Stimulated activated naive B cell treated with anti-CD40 and anti-IgM and Interleukin-4, amounts not matched to agents 10 μg/mL and 1 μg/mL and 100 μg/mL, for 72 hours (primary cell): Measurements from ENCODE around the gene RRP8.

Source experiments
- ATAC-seq, 2 donors: fragments of 150-1000 bp; cut with Tn5 transposase; replicated peaks; 2 replicates each; pipeline ENCODE4 v1.10.0; 2021; ENCODE audit warnings: moderate library complexity in 1 of 2
- DNase-seq: peaks from one replicate; pipeline ENCODE4 v3.0.0; 2021
- H3K27ac Mint-ChIP-seq: one replicate; pipeline ENCODE4 v1.8.0; 2022; ENCODE audit warnings: mild to moderate bottlenecking, mixed read lengths
- H3K27me3 Mint-ChIP-seq, 2 donors: one replicate each; pipeline ENCODE4 v1.8.0; 2022; ENCODE audit warnings: mixed read lengths in 2 of 2
- H3K36me3 Mint-ChIP-seq, 2 donors: one replicate each; pipeline ENCODE4 v1.8.0; 2022; ENCODE audit warnings: mixed read lengths in 2 of 2, mild to moderate bottlenecking in 1 of 2
- H3K4me1 Mint-ChIP-seq, 2 donors: one replicate each; pipeline ENCODE4 v1.8.0; 2022; ENCODE audit warnings: mixed read lengths in 2 of 2, mild to moderate bottlenecking in 1 of 2
- H3K4me3 Mint-ChIP-seq, 2 donors: one replicate each; pipeline ENCODE4 v1.8.0; 2022; ENCODE audit warnings: mild to moderate bottlenecking in 2 of 2, mixed read lengths in 2 of 2, moderate library complexity in 1 of 2
- H3K9me3 Mint-ChIP-seq, 2 donors: one replicate each; pipeline ENCODE4 v1.8.0; 2022; ENCODE audit warnings: mixed read lengths in 2 of 2, mild to moderate bottlenecking in 1 of 2

The RRP8 gene

DNA sequence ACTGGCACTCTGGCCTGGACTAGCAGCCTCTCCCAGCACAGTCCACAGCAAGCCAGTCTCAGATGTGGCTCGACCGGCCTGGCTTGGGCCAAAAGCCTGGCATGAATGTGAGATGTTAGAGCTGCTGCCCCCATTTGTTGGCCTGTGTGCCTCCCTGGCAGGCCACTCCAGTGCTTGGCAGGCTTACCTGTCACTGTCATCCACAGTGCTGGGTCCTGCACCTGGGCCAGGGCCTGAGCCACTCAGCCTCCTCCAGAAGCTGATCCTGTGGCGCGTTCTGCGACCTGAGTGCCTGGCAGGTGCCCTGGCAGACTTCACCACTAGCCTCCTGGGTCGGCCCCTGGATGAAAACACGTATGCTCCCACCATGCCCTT is 36.1 kb downstream of the RRP8 start:
- peaks cover 0 to 5% of the 10 kb centered on the region in 2 donors for H3K4me1 Mint-ChIP-seq
- no peaks in the 10 kb centered on the region for H3K27me3 Mint-ChIP-seq
- no peak overlapping the region for H3K4me3 Mint-ChIP-seq
- no peaks in the 10 kb centered on the region for H3K9me3 Mint-ChIP-seq
- DNase-seq: no peak
- no peak overlapping the region for H3K27ac Mint-ChIP-seq
- peaks cover 33 to 37% of the 10 kb centered on the region in 2 donors for H3K36me3 Mint-ChIP-seq
- ATAC-seq: no peak

DNA sequence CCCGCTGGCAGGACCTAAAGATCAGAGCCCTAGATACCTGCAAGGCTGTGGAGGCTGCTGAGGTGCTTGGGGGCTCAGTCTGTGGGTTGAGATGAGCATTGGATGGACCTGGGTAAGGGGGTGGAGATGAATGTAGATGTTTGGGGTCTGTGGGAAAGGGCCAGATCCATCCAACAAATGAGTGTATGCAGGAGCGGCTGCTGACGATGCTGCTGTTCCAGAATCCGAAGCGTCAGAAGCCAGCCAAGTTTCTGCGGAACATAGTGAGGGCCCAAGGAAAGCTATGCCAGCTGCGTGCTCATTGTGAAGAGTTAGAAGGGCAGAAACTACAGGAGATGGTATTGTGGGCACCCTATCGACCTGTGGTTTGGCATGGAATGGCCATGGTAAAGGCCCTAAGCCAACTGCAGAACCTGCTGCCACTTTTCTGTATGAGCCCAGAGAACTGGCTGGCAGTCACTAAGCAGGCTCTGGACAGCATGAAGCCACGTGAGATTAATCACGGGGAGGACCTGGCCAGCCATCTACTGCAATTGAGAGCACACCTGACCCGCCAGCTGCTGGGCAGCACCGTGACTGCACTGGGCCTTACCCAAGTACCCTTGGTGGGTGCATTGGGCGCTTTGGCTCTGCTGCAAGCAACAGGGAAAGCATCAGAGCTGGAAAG is 36.6 kb downstream of the RRP8 start:
- ATAC-seq: no peak
- H3K36me3 Mint-ChIP-seq: peaks cover 33 to 39% of the 10 kb centered on the region in 2 donors
- no peak overlapping the region for H3K27ac Mint-ChIP-seq
- H3K9me3 Mint-ChIP-seq: no peaks in the 10 kb centered on the region
- H3K4me3 Mint-ChIP-seq: no peak overlapping the region
- no peaks in the 10 kb centered on the region for H3K27me3 Mint-ChIP-seq
- no peak for DNase-seq
- peaks cover 3 to 5% of the 10 kb centered on the region in 2 donors for H3K4me1 Mint-ChIP-seq

DNA sequence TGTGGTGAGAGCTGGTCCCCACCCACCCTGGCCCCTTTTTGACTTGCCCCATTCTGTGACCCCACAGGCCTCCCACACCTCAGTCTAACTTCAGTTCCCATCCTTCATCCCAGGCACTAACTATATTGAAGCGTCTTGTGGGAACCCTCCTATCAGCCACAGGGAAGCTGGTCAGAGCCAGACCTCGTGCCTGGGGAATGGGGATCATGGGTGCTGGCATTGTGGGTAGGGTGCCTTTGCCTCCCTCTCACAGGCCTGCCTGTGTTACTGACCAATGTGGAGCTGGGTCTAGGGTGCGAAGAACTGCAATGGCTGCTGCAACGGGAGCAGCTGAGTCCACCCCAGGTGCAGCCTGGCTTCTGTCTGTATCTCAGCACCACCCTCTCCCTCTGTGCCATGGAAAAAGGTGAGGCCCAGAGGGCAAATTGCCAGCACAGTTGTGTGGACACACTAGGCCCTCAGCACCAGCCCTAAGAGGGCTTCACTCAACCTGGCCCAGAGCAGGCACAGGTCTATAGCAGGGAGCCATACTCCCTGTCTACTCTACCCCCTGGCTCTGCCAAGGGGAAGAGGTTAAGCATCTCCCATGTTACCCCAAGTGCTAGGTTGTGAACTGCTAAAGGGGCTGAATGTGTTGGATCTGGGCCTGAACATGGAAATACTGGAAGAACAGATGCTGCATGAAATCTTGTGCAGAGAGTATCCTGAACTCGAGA is 37.3 kb downstream of the RRP8 start:
- no peak overlapping the region for H3K4me3 Mint-ChIP-seq
- no peak overlapping the region for H3K27ac Mint-ChIP-seq
- H3K36me3 Mint-ChIP-seq: peaks cover 30 to 36% of the 10 kb centered on the region in 2 donors
- DNase-seq (no peak), ATAC-seq (no peak)
- H3K27me3 Mint-ChIP-seq: no peaks in the 10 kb centered on the region
- no peaks in the 10 kb centered on the region for H3K9me3 Mint-ChIP-seq
- H3K4me1 Mint-ChIP-seq: peaks cover 6 to 7% of the 10 kb centered on the region in 2 donors

DNA sequence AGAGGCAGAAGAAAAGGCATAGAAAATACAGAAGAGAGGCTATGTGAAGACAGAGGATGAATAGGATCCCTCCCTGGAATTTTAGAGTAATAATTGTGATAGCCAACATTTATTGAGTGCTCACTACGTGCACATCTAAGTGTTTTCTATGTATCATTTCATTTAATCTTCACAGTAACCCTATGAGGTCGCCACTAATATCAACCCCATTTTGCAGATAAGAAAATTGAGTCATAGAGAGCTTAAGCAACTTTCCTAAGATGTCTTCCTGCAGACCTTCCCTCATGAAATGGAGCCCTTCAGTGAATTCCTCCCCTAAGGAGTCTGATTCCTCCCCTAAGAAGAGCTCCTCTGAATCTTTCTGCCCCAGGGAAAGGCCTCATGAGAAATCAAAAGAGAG is 38.1 kb downstream of the RRP8 start:
- ATAC-seq (no peak), DNase-seq (no peak)
- Mint-ChIP-seq H3K4me1 (peaks cover 6 to 7% of the 10 kb centered on the region in 2 donors), H3K9me3 (no peaks in the 10 kb centered on the region), H3K4me3 (no peak overlapping the region), H3K27me3 (no peaks in the 10 kb centered on the region), H3K27ac (no peak overlapping the region), H3K36me3 (peaks cover 28 to 35% of the 10 kb centered on the region in 2 donors)

DNA sequence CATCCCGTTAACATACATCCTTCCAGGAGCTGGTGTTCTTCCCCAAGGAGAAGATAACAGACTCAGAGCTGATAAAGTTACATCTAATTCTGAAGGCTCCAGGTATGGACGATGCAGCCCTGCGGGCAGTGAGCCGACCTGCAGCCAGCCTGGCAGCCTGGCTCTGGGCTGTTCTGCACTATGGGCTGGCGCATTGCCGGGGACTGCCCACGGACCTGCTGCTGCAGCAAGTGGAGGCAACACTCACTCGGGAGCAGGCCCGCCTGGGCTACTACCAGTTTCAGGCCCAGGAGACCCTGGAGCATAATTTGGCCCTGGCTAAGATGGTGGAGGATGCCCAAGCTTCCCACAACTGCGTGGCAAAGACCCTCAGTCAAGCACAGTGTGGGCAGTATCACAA is 39.7 kb downstream of the RRP8 start:
- ATAC-seq (no peak), DNase-seq (no peak)
- H3K27ac Mint-ChIP-seq: no peak overlapping the region
- H3K9me3 Mint-ChIP-seq: no peaks in the 10 kb centered on the region
- peaks cover 29 to 31% of the 10 kb centered on the region in 2 donors for H3K36me3 Mint-ChIP-seq
- peaks cover 6% of the 10 kb centered on the region in 2 donors for H3K4me1 Mint-ChIP-seq
- no peak overlapping the region for H3K4me3 Mint-ChIP-seq
- H3K27me3 Mint-ChIP-seq: no peaks in the 10 kb centered on the region

DNA sequence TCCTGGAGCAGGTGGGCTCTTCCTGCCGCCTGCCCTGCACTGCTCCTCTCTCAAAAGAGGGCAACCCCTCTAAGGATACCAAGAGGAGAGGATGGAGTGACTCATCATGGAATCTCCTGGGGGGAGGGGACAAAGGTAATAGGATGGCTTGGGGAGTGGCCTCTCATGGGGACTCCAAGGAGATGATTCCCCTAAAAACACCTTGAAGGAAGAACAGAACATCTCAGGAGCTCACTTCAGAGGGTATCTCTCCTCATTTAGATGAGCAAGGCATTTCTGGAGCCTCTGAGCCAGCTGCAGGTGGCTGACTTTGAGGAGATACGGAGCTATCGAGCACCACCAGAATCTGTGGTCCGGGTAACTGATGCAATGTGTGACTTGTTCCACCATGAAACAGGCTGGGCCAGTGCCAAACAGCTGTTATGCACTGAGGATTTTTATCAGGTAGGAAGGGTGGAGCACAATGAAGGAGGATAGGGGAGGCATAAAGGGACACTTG is 40.2 kb downstream of the RRP8 start:
- Mint-ChIP-seq H3K4me3 (no peak overlapping the region), H3K9me3 (no peaks in the 10 kb centered on the region), H3K4me1 (peaks cover 4 to 6% of the 10 kb centered on the region in 2 donors), H3K27ac (no peak overlapping the region), H3K36me3 (peaks cover 28 to 30% of the 10 kb centered on the region in 2 donors), H3K27me3 (no peaks in the 10 kb centered on the region)
- DNase-seq (no peak), ATAC-seq (no peak)

DNA sequence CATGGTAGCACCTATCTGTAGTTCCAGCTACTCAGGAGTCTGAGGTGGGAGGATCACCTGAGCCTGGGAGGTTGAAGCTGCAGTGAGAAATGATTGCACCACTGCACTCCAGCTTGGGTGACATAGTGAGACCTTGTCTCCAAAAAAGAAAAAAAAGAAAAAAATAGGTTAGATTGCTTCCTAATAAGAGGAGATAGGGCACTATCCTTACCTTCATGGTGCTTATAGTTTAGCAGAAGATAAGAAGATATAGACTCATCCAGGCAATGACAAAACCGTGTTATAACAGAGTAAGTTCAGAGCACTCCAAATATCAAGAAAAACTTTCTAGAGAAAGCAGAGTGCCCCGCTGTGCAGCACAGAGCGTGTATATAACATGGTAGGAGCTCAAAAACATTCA is 42.1 kb downstream of the RRP8 start:
- no peak for DNase-seq
- Mint-ChIP-seq H3K27me3 (no peaks in the 10 kb centered on the region), H3K27ac (no peak overlapping the region), H3K36me3 (peaks cover 31 to 36% of the 10 kb centered on the region in 2 donors), H3K4me1 (peaks cover 4 to 6% of the 10 kb centered on the region in 2 donors), H3K4me3 (no peak overlapping the region), H3K9me3 (no peaks in the 10 kb centered on the region)
- no peak for ATAC-seq

DNA sequence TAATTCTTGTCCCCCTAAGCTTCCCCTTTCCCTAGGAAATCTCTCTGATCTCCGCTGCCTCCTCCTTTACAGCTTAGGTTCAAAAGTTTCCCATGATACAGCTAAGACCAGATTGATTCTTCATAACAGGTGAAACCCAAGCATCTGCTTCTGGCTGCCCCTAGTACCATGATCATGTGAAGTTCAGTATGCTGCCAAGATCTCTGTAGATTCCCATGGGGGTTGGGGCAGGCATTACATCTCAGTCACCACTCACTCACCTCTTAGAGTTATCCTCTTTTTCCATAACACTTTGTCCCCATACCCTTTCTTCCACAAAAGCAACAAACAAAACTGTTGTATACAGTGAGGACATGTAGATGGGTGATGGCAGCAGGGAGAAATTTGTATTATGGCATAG is 44.0 kb downstream of the RRP8 start:
- H3K27ac Mint-ChIP-seq: no peak overlapping the region
- peaks cover 2 to 6% of the 10 kb centered on the region in 2 donors for H3K4me1 Mint-ChIP-seq
- H3K27me3 Mint-ChIP-seq: no peaks in the 10 kb centered on the region
- no peak for ATAC-seq
- H3K4me3 Mint-ChIP-seq: no peak overlapping the region
- DNase-seq: no peak
- H3K9me3 Mint-ChIP-seq: no peaks in the 10 kb centered on the region
- peaks cover 25 to 33% of the 10 kb centered on the region in 2 donors for H3K36me3 Mint-ChIP-seq

DNA sequence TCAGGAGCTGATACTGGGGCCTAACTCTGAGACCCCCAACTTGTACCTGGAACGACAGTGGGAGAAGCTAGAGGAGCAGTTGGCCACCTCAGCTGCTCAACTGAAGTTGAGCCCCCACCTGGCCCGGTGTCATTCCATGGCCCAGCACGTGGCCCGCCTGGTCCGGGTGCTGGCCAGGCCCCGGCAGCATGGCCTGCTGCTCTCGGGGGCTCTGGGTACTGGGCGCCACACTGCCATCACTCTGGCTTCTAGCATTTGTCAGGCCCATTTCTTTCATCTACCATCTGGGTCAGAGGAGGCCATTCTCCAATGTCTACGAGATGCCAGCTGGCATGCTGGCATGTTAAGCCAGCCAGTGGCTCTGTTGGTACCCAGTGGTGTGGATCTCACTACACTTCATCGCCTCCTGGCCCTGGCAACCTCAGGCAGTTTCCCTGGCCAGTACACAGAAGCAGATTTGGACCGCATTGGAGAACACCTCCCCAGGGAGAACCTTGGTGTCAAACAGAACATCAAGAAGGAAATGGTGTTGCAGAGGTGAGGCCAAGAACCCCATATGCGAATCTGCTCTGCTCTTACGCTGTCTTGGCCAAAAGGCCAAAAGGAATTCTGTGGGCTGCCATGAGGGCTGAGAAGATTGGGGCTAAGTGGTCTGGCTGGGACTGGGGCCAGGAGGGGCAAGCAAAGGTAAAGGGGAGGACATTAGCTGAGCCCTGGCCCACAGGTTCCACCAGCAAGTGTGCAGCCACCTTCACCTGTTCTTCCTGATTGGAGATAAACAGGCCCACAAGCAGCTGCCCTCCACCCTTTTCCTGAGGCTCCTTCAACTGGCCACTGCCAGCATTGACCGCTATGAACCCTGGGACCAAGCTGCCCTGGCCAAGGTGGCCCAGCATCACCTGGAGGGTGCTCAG is 45.4 kb downstream of the RRP8 start:
- H3K27ac Mint-ChIP-seq: no peak overlapping the region
- ATAC-seq (no peak), DNase-seq (no peak)
- H3K4me1 Mint-ChIP-seq: peaks cover 2 to 6% of the 10 kb centered on the region in 2 donors
- H3K36me3 Mint-ChIP-seq: peaks cover 22 to 32% of the 10 kb centered on the region in 2 donors
- H3K4me3 Mint-ChIP-seq: no peak overlapping the region
- no peaks in the 10 kb centered on the region for H3K27me3 Mint-ChIP-seq
- no peaks in the 10 kb centered on the region for H3K9me3 Mint-ChIP-seq

DNA sequence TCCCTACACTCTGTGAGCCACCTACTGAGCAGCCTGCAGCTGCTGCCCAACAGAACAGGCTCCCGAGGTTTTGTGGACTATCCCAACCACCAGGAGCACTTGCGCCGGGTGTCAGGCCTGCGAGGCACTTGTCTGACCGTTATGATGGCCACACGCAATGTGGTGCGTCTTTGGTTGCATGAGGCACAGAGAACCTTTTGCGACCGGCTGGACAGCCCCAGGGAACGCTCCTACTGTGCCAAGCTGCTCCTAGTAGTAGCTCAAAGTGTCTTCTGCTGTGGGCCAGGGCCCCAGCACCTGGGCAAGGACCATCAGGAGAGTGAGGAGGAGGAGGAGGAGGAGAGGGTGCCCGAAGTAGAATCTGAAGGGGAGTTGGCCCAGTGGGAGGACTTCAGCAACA is 46.4 kb downstream of the RRP8 start:
- no peaks in the 10 kb centered on the region for H3K9me3 Mint-ChIP-seq
- H3K27ac Mint-ChIP-seq: no peak overlapping the region
- DNase-seq (no peak), ATAC-seq (no peak)
- peaks cover 22 to 25% of the 10 kb centered on the region in 2 donors for H3K36me3 Mint-ChIP-seq
- no peaks in the 10 kb centered on the region for H3K27me3 Mint-ChIP-seq
- no peak overlapping the region for H3K4me3 Mint-ChIP-seq
- H3K4me1 Mint-ChIP-seq: peaks cover 2 to 6% of the 10 kb centered on the region in 2 donors

DNA sequence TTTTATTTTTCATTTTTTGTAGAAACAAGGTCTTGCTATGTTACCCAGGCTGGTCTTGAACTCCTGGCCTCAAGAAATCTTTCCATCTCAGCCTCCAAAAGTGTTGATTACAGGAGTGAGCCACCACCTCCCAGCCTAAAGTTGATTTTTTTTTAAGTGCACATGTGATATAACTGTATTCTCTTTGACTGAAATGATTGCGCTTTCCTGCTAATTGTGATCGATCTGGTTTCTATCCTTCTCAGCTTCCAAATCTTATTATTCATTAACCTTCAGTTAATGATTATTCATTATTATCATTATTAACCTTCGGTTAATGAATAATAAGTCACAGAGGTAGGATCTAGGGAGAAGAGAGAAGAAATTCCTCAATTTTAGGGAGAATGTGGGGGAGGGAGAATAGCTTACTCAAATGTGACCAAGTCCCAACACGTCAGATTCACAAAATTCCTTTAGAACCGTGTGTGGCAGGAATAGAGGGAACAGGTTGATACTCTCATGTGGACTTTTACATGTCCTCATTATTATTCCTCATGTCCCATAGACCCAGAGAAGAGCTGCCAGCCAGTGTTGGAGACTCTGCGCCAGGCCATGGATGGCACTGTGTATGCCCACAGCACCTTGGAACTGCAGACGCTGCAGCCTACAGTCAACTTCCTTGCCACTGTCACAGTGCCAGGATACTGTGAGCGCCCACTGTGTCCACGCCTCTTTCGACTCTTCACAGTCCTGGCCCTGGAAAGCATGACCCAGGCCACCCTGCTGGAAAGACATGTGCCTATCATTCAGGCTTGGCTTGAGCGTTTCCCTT is 47.1 kb downstream of the RRP8 start:
- H3K27ac Mint-ChIP-seq: peak overlapping the region; percentile 74
- no peak overlapping the region for H3K4me3 Mint-ChIP-seq
- ATAC-seq (no peak), DNase-seq (no peak)
- H3K36me3 Mint-ChIP-seq: peaks cover 16 to 19% of the 10 kb centered on the region in 2 donors
- no peaks in the 10 kb centered on the region for H3K9me3 Mint-ChIP-seq
- no peaks in the 10 kb centered on the region for H3K27me3 Mint-ChIP-seq
- H3K4me1 Mint-ChIP-seq: no peaks in the 10 kb centered on the region

DNA sequence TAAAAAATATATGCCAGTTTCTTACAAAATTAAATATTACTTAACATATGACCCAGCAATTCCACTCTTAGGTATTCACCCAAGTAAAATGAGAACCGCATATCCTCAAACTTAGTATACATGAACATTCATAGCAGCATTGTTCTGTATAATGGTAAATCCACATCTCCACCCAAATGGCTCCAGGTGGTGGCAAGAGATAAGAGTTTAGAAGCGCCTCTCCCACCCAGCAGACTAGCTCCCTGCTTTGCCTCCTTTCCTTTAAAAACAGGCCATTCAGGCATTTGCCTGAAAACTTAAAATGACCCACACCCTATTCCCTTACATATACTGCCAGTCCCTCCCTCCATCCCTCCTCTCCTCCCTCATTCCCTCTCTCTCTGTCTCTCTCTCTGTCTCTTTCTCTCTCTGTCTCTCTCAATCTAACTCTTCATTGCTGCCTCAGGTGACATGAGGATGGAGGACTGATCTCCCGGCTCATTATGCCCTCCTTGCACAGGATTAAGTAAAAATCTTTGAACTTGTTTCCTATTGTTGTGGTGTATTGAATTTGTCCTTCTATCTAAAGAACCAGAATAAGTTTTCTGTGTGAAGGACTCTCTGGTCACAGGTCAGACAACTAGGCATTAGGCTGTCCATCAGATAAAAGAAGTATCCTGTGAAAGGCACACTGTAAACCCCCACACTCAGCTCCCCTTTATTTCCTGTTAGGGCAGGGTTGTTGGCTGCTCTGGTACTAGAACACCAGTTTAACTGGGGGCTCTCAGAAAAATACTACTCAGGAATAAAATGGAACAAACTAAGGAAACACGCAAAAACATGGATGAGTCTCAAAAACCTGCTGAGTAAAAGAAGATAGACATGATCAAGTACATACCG is 48.3 kb downstream of the RRP8 start:
- Mint-ChIP-seq H3K27ac (no peak overlapping the region), H3K27me3 (no peaks in the 10 kb centered on the region)

DNA sequence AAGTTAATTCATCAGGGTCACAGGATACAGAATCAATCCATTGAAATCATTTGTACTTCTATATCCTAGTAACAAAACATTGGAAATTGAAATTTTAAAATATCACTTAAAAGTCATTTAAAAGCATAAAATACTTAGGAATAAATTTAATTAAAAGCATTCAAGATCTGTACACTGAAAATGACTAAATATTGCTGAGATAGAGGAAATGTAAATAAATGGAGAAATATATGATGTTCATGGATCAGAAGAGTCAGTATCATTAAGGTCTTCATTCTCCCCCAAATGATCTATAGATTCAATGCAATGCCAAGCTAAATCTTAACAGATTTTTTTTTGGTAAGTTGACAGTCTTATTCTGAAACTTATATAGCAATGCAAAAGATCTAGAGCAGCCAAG is 49.8 kb downstream of the RRP8 start:
- Mint-ChIP-seq H3K4me1 (no peaks in the 10 kb centered on the region), H3K36me3 (peaks cover 10 to 13% of the 10 kb centered on the region in 2 donors), H3K4me3 (no peak overlapping the region), H3K9me3 (no peaks in the 10 kb centered on the region), H3K27ac (no peak overlapping the region), H3K27me3 (no peaks in the 10 kb centered on the region)
- DNase-seq (no peak), ATAC-seq (no peak)

More for the DNA sequence above, 48.3 kb downstream of the RRP8 start:
- no peaks in the 10 kb centered on the region for H3K9me3 Mint-ChIP-seq
- no peaks in the 10 kb centered on the region for H3K4me1 Mint-ChIP-seq
- H3K36me3 Mint-ChIP-seq: peaks cover 18 to 19% of the 10 kb centered on the region in 2 donors
- DNase-seq (no peak), ATAC-seq (no peak)
- no peak overlapping the region for H3K4me3 Mint-ChIP-seq
